COLO668 (cell line): Measurements from ENCODE around the gene PPP2R2C.

ENCODE experiments used
- DNase-seq: peaks from one replicate; lab custom pipeline; 2025; ENCODE audit not compliant: unreplicated experiment; lab: John Stamatoyannopoulos, UW

Gene PPP2R2C

GRCh38 chr4:6368096-6368495, 104.3 kb downstream of the PPP2R2C start:
- no peak for DNase-seq

GRCh38 chr4:6367371-6367851, 105.0 kb downstream of the PPP2R2C start:
- no peak for DNase-seq

GRCh38 chr4:6366581-6366980, 105.8 kb downstream of the PPP2R2C start:
- no peak for DNase-seq

- DNase-seq: no peak
These were observed 106.8 kb downstream of the PPP2R2C start for GRCh38 chr4:6365545-6366086.

DNA sequence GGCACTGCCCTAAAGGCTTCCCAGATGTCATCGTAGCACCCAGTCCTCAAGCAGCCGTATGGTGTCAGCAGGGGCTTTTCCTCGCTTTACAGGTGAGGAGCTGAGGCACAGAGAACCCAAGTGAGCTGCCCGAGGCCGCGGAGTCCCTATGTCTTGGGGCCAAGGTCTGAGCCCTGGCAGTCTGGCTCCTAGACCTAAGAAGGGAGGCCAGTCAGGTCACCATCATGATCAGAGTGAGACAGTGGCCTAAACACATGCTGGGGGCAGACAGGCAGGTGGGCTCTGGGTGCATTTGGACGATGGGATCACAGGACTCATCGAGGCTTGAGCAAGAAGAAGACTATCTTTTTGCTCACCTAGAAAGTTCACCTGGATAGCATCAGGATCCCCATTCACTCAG, 107.8 kb downstream of the PPP2R2C start:
- no peak for DNase-seq

DNA sequence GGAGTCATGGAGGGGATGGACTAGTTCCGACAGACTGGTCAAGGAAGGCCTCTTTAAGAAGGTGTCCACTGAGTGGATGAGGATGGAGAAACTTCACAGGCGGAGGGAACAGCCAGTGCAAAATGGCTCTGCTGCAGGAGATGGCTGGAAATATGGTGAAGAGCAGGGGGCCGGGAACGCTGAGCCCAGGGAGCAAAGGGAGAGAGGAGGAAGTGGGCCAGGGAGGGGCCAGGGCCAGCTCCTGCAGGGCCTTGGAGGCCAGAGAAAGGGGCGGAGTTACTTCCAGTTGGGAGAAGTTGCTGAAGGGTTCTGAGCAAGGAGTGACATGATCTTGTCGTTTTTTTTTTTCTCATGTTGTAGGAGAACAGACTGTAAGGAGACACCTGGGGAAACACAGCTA, 108.3 kb downstream of the PPP2R2C start:
- no peak for DNase-seq

DNA sequence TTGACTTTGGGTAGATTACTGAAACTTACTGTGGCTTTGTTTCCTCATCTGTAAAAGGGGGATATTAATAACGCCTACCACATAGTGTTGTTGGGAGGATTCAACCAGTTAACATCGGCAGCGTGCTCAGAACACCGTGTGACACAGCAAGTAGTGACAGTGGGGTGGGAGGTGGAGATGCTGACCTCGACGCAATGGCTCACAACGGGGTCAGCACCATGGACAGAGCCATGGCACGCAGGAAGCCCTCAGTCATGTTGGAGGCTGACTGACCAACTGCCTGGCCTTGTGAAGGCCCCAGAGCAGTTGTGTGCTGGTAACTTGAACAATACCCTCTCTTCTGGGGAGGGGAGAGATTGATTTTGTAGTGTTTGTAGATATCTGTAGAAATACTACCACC, 109.5 kb downstream of the PPP2R2C start:
- DNase-seq: no peak

GRCh38 chr4:6362243-6362885, 110.0 kb downstream of the PPP2R2C start:
- no peak for DNase-seq

DNA sequence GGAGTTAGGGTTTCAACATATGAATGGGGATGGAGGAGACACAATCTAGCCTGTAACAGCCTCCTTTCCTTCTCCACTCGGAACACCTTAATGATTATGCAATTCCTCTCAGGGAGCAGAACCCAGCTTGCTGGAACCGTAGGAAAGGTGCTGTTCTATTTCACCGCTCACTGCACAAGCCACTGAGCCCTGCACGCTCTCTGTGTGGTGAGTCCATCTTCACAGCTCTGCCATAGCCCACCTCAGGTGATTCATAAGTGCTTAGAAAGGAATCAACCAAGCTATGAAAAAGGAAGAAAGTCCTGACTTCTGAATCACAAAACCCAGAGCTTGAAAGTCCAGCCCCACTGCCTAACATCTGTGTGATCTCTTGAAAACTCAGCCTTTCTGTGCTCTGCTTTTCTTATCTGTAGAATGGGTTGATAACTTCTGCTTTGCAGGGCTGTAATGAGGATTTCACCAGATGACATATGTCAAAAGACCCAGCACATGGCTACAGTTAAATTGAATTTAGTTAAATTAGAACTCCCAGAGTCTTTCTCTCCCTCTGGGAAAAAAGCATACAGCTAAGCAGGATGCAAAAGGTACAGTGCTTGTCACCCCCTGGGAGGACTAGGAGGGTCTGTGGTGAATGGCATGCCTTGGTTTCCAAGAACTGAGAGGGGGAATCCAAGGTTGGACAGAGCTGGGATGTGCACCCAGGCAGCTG, 111.2 kb downstream of the PPP2R2C start:
- no peak for DNase-seq

GRCh38 chr4:6360385-6360784, 112.0 kb downstream of the PPP2R2C start:
- DNase-seq: no peak

DNA sequence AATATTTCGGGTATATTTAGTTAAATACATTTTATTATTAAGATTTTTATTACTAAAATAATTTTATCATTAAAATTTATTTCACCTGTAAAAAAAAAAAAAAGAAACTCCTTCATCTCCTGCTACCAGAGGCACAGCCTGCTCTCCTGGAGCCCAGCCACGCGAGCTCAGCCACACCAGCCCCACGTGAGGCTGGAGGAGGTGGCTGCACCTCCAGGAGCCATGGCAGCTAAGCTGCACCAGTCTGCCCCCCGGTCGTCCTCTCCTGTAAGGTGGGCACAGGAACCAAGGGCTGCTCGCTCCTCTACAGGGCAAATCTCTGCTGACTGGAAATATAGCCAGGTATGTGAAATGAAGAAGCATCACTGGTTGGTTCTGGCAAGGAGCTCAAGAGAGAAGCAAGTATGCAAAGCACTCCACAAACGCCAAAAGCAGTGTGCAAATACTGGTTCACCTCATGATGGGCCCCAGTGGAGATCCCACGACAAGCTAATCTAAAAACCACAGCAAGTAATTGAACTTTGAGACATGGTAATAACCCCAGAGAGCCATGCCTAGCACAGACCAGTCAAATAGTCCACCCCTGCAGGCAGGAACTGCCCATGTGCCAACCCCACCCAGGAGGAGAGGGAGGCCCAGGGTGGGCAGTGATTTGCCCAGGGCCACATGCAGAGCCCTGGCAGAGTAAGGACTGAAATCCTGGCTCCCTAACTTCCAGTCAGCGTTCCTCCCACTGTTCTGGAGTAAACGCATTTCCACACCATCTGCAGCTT, 112.7 kb downstream of the PPP2R2C start:
- DNase-seq: no peak

GRCh38 chr4:6357476-6357875, 114.9 kb downstream of the PPP2R2C start:
- DNase-seq: no peak

DNA sequence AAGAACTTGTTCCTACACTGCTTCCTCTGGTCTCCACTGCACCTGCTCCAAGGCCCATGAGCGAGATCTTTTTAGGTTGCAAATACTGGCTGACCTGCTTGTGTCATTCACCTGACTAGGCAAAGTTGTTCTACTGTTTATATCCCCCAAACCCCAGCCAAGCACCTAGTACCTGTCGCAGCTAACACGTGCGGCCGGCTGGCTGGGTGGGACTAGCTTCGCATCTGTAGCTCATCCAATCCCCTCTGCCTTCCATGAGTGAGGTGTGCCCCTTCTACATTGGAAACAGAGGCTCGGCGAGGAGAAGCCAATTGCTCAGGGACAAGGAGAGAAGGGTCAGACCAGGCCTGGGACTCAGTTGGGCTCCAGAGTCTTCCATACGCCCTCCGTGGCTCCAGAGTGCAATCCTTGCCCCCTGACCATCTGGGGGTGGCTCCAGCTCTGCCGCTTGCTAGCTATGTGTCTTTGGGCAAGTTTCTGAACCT, 116.3 kb downstream of the PPP2R2C start:
- DNase-seq: no peak

DNA sequence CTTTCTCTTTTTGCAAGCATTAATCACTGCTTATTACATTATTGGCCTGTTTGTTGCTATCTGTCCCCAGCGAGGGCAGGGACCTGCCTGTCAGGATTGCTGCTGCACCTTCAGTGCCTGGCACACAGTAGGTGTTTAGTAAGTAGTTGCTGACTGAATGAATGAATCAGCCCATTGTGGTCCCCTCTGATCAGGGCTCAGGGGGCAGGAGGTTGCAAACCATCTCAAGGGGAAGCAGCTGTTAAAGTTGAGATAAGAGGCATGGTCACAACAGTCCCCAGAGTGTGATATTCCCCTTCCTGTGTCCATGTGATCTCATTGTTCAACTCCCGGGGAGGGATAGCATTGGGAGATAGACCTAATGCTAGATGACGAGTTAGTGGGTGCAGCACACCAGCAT, 117.4 kb downstream of the PPP2R2C start:
- no peak for DNase-seq

DNA sequence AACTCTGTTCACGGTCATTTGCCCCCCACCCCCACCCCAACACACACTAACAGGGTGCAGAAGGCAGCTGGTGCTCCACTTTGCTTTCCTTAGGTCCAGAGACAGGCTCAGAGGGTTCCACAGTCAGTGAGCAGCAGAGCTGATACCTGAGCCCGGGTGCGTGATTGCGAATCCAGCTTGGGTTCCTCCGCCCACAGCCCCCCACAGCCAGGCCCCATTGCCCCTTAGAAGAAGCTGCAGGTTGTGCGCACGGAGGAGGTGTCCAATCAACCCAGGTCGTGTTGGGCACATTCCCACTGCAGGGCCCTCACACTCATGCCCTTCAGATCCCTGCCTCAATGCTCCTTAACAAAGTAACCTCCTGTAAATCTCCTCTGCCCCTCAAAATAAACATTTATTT, 117.8 kb downstream of the PPP2R2C start:
- DNase-seq: no peak

DNA sequence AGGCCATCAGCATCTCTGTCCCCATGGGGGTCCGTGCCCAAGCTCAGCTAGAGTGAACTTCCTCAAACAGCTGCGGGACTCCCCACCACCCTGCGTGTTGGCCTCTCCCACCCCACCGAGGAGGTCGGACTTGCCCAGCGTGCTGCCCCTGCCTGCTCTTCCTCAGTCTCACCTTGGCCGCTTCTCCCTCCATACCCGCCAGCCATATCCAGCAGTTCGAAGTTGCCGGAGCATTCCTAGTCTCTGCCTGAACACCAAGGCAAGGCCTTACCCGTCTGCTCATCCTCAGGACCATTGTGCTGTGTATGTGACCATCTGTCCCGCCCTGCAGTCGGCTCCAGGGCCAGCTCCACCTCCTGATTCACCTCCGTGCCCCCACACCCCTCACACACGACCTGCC, 118.3 kb downstream of the PPP2R2C start:
- no peak for DNase-seq

- DNase-seq: no peak
These were observed 120.3 kb downstream of the PPP2R2C start for GRCh38 chr4:6352031-6352692.

GRCh38 chr4:6351246-6352000, 121.0 kb downstream of the PPP2R2C start:
- DNase-seq: no peak

DNA sequence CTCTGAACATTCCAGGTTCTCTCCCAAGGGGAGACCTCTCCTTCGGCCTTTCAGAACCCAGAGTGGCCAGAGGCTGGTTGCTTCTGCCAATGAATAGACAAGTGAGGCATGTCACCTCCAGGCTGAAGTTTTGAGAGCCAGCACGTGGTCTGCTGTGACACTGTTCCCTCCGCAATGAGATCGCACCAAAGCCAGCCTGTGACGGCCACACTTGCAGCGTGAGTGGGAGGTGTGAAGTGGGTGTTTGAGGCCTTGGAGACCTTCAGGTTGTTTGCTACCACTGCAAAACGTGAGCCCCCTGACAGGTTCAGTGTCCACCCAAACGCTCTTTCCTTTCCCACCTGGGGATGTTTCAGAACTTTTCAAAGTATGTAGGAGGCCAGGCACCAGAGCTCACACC, 121.8 kb downstream of the PPP2R2C start:
- DNase-seq: no peak

DNA sequence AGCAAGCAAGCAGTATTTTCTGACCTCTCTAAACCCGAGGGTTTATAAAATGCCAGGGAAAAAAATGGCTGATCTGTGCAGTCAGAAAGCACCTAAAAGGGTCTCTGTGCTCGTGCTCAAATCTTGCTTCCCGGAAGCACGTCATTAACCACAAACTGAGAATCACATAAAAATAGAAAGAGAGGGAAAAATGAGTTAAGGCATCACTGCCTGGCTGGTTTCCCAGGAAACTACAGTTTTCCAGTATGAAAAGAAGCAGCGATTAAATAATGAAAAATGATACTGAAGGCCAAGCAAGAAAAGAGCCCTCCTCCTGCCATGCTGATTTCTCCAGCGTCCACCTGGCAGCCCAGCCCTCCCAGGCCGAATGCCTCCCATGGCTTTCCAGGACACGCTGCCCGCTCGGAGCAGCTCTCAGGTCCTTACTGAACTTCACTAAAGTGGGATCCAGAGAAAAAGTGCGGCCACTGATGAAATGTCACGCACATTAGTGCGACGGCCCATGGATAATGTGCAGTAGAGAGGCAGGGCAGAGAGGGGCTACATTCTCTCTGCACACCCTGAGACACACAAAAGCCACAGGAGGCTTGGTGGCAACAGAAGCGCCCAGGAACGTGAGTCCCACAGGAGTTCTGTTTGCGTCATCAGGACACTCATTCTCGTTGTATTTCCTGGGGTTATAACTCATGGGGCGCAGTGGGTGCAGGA, 122.4 kb downstream of the PPP2R2C start:
- DNase-seq: no peak
